HG02938 (cell line): Measurements from ENCODE around the gene RALB.

ENCODE experiments used
- ATAC-seq: cut with Tn5 transposase; IDR thresholded peaks from one replicate; pipeline ENCODE4 v1.9.1; 2021; ENCODE audit warnings: mild to moderate bottlenecking, moderate library complexity; ENCODE audit not compliant: unreplicated experiment

Gene RALB

GRCh38 chr2:120330946-120331822, 78.5 kb downstream of the RALB start:
- ATAC-seq: no peak

- no peak for ATAC-seq
Measured at GRCh38 chr2:120331903-120332302, 79.3 kb downstream of the RALB start.

- no peak for ATAC-seq
Measured at GRCh38 chr2:120332384-120332783, 79.7 kb downstream of the RALB start.

- ATAC-seq: no peak
Measured at GRCh38 chr2:120334068-120334467, 81.4 kb downstream of the RALB start.

- no peak for ATAC-seq
Measured at GRCh38 chr2:120336749-120337148, 84.1 kb downstream of the RALB start.

GRCh38 chr2:120338015-120338414, 85.4 kb downstream of the RALB start:
- ATAC-seq: no peak

GRCh38 chr2:120341977-120342376, 89.3 kb downstream of the RALB start:
- ATAC-seq: no peak

GRCh38 chr2:120342446-120342845, 89.8 kb downstream of the RALB start:
- no peak for ATAC-seq

- ATAC-seq: no peak
Measured at GRCh38 chr2:120343100-120343432, 90.4 kb downstream of the RALB start.

GRCh38 chr2:120343433-120344105, 90.9 kb downstream of the RALB start:
- peak; percentile 46 for ATAC-seq
